PFSK-1 (cell line): ENCODE data around the gene WTAP.

ENCODE experiments used
- FOXP2 ChIP-seq: optimal IDR thresholded peaks from 2 replicates; pipeline ENCODE3; 2011; ENCODE audit warnings: borderline replicate concordance, control low read depth, inconsistent platforms; ENCODE audit not compliant: insufficient read depth; ENCODE audit errors: extremely low read length, extremely low read depth
- POLR2AphosphoS5 ChIP-seq: IDR thresholded peaks from 2 replicates; pipeline ENCODE4 v1.6.1; 2012; ENCODE audit warnings: low read depth, mild to moderate bottlenecking, control low read depth, low read length, moderate library complexity
- REST ChIP-seq, 2 experiments: IDR thresholded peaks; 2 replicates each; pipeline versions ENCODE4 v1.6.1 to v1.8.0; 2011 to 2012; ENCODE audit warnings: low read depth in 2 of 2, low read length in 2 of 2, control low read depth in 1 of 2, inconsistent platforms in 1 of 2, mild to moderate bottlenecking in 1 of 2, moderate library complexity in 1 of 2; ENCODE audit not compliant: insufficient read depth in 1 of 2
- SIN3A ChIP-seq: IDR thresholded peaks from 2 replicates; pipeline ENCODE4 v1.6.1; 2012; ENCODE audit warnings: mild to moderate bottlenecking, low read length, moderate library complexity, borderline replicate concordance; ENCODE audit not compliant: insufficient read depth
- TAF1 ChIP-seq: IDR thresholded peaks from 2 replicates; pipeline ENCODE4 v1.6.1; 2012; ENCODE audit warnings: low read length, control low read depth, borderline replicate concordance; ENCODE audit not compliant: insufficient read depth

The WTAP gene

DNA sequence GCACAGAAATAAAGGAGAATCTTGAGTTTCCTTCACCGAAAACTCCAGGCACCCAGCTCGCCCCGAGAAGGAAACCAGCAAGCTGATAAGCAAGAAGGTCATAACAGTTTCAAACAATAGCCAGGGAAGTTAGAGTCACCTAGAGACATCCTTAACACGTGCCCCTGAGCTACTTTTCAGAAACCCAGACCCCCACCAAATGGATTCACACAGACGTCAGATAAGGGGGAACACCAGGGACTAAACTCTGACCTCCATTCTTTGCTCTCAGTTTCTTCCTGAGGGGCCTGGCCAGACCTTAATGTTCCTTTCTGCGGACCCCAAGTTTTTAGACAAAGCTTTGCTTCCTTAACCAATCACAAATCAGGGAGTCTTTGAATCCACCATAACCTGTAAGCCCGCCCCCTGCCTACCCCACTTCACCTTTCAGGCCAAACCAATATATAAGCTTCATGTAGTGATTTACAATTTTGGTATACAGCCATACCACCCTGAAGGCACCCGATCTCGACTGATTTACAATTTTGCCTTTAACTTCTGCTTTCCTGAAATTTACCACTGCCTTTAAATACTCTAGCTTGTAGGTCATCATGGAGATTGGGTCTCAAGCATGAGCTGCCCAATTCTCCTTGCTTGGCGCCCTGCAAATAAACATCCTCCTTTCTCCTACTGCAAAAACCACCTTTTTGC, 46.0 kb upstream of the WTAP start:
- TF ChIP-seq REST (IDR thresholded peaks at IDR 0.05; ENCODE audit: insufficient read depth in 1 of 2, low read depth in 2 of 2, low read length in 2 of 2): no peak
- no peak for TF ChIP-seq SIN3A
- TF ChIP-seq TAF1: no peak
- no peak for TF ChIP-seq POLR2AphosphoS5
- TF ChIP-seq FOXP2: no peak

GRCh38 chr6:159682295-159682694, 45.0 kb upstream of the WTAP start:
- TF ChIP-seq POLR2AphosphoS5 (no peak), FOXP2 (no peak), TAF1 (no peak), REST (IDR thresholded peaks at IDR 0.05; ENCODE audit: insufficient read depth in 1 of 2, low read depth in 2 of 2, low read length in 2 of 2) (no peak), SIN3A (no peak)

- TF ChIP-seq FOXP2: no peak
- no peak for TF ChIP-seq TAF1
- no peak for TF ChIP-seq SIN3A
- TF ChIP-seq REST (IDR thresholded peaks at IDR 0.05; ENCODE audit: insufficient read depth in 1 of 2, low read depth in 2 of 2, low read length in 2 of 2): no peak
- no peak for TF ChIP-seq POLR2AphosphoS5
These were observed 44.5 kb upstream of the WTAP start for GRCh38 chr6:159682810-159683209.

- TF ChIP-seq REST (IDR thresholded peaks at IDR 0.05; ENCODE audit: insufficient read depth in 1 of 2, low read depth in 2 of 2, low read length in 2 of 2) (no peak), TAF1 (no peak), FOXP2 (no peak), POLR2AphosphoS5 (no peak), SIN3A (no peak)
These were observed 43.3 kb upstream of the WTAP start for GRCh38 chr6:159684013-159684304.

DNA sequence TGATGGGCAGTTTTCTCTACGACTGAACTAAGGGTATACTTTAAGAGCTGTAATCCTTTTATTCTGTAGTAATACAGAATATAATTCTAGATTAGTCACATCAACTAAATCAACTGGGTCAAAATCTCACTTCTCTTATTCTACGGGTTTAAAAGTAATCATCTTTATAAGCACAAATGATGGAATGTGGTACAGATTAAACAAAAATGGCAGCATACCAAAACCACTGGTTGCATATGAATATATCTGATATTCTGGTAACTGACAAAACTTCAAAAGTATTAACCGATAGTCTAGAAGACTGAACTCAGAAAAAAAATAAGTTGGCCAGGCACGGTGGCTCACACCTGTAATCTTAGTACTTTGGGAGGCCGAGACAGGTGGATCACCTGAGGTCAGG, 41.3 kb upstream of the WTAP start:
- TF ChIP-seq REST (IDR thresholded peaks at IDR 0.05; ENCODE audit: insufficient read depth in 1 of 2, low read depth in 2 of 2, low read length in 2 of 2) (no peak), POLR2AphosphoS5 (no peak), SIN3A (no peak)
